K562 (cell line): ENCODE measurements around the gene SUPT5H. TPM values are rescaled to one million over a fixed set of nuclear protein-coding genes. Genes with fewer than 3 reads are reported as not detected.

ENCODE experiments used
- CREBBP ChIP-seq: IDR thresholded peaks from one replicate; pipeline ENCODE4 v1.6.1; 2012; ENCODE audit warnings: low read depth, mild to moderate bottlenecking, control low read depth, inconsistent platforms, low read length
- DLX4 ChIP-seq: fragments of 250-450 bp; sonication (Bioruptor Pico); IDR thresholded peaks from 2 replicates; pipeline ENCODE4 v1.6.1; 2021; ENCODE audit warnings: mild to moderate bottlenecking
- E2F4 ChIP-seq: sonication (generic); formaldehyde crosslinking; IDR thresholded peaks from 2 replicates; pipeline ENCODE4 v1.8.0; 2022; ENCODE audit warnings: mild to moderate bottlenecking, low read depth, missing genetic modification reagents
- EP400 ChIP-seq: fragments of 450-650 bp; IDR thresholded peaks from 2 replicates; pipeline ENCODE4 v1.6.1; 2017; ENCODE audit warnings: antibody characterized with exemption, mild to moderate bottlenecking, moderate library complexity
- HNRNPL ChIP-seq: fragments of 200-400 bp; formaldehyde crosslinking; IDR thresholded peaks from 2 replicates; pipeline ENCODE4 v1.6.1; 2017; ENCODE audit warnings: low read depth, mild to moderate bottlenecking, low read length
- KDM1A ChIP-seq, 2 experiments: fragments of 450-650 bp; IDR thresholded peaks; 2 replicates each; pipeline ENCODE4 v1.6.1; 2016; ENCODE audit warnings: mild to moderate bottlenecking in 2 of 2
- L3MBTL2 ChIP-seq: fragments of 450-650 bp; IDR thresholded peaks from 2 replicates; pipeline ENCODE4 v1.6.1; 2016; ENCODE audit warnings: mild to moderate bottlenecking, moderate library complexity
- MAFG ChIP-seq: fragments of 450-650 bp; conservative IDR thresholded peaks from 2 replicates; pipeline ENCODE4 v1.6.1; 2016; ENCODE audit warnings: missing genetic modification characterization, missing compliant biosample characterization
- PATZ1 ChIP-seq: fragments of 250-450 bp; sonication (Bioruptor Pico); IDR thresholded peaks from 2 replicates; pipeline ENCODE4 v1.5.0; 2020; ENCODE audit warnings: mild to moderate bottlenecking, borderline replicate concordance
- PYGO2 ChIP-seq: fragments of 450-650 bp; IDR thresholded peaks from 2 replicates; pipeline ENCODE4 v1.6.1; 2016; ENCODE audit warnings: mild to moderate bottlenecking, missing genetic modification characterization, moderate library complexity, missing compliant biosample characterization
- SRSF9 ChIP-seq: fragments of 200-400 bp; formaldehyde crosslinking; IDR thresholded peaks from 2 replicates; pipeline ENCODE4 v1.6.1; 2017; ENCODE audit warnings: low read depth, low read length, borderline replicate concordance
- U2AF2 ChIP-seq: fragments of 200-400 bp; formaldehyde crosslinking; optimal IDR thresholded peaks from 2 replicates; pipeline ENCODE3; 2017; ENCODE audit warnings: low read depth, mild to moderate bottlenecking, low read length
- ZBTB8A ChIP-seq: fragments of 450-650 bp; IDR thresholded peaks from 2 replicates; pipeline ENCODE4 v1.6.1; 2018; ENCODE audit warnings: mild to moderate bottlenecking, moderate library complexity; ENCODE audit not compliant: partially characterized antibody
- ZNF311 ChIP-seq: fragments of 250-450 bp; sonication (Bioruptor Pico); IDR thresholded peaks from 2 replicates; pipeline ENCODE4 v1.4.0; 2020; ENCODE audit warnings: mild to moderate bottlenecking, moderate library complexity
- ZNF592 ChIP-seq: fragments of 450-650 bp; IDR thresholded peaks from 2 replicates; pipeline ENCODE4 v1.6.1; 2017; ENCODE audit warnings: antibody characterized with exemption, mild to moderate bottlenecking
- polyA plus RNA-seq, 8 experiments: library from polyadenylated mRNA; depleted of rRNA in 4 of 8; stranded (reverse) in 5 of 8; unstranded in 3 of 8; fragments of >200 nt; fragmentation: Nextera tagmentation in 2 of 8; fragmentation: Illumina TruSeq in 1 of 8; extraction: Ambion mirVana in 2 of 8; extraction: Trizol in 1 of 8; gene quantifications; 2 replicates each; pipeline versions ENCODE4 v1.2.1 to v1.2.3, GENCODE V29; 2011 to 2014; ENCODE audit warnings: inconsistent platforms in 1 of 8, missing spikeins in 1 of 8
- total RNA-seq, 7 experiments: library from RNA; depleted of rRNA in 6 of 7; stranded (reverse); fragments of >200 nt in 6 of 7; fragmentation: Illumina TruSeq in 2 of 7; extraction: Trizol in 2 of 7; gene quantifications; 2 replicates each; pipeline versions ENCODE4 v1.2.1 to v1.2.3, GENCODE V29; 2011 to 2021; ENCODE audit warnings: low replicate concordance in 1 of 7

SUPT5H gene
- total and polyA plus RNA-seq, 9 of the 15 experiments (the other 6 are each of a cell fraction or from before 2014, with no cell fraction given), result 13.3 to 85.9 (median 35.9) TPM

- TF ChIP-seq PATZ1, result no peak
- TF ChIP-seq SRSF9, result no peak
- TF ChIP-seq DLX4, result no peak
- TF ChIP-seq MAFG (tag), result no peak
- no peak for TF ChIP-seq CREBBP
- TF ChIP-seq L3MBTL2, result peak; percentile 96
- no peak for TF ChIP-seq U2AF2
- TF ChIP-seq HNRNPL, result no peak
- TF ChIP-seq ZBTB8A, result no peak
- peak; percentile 97 for TF ChIP-seq ZNF592
- TF ChIP-seq E2F4 (CRISPR knock-in tag), result no peak; the same call in 1 of the 2 replicates
- TF ChIP-seq ZNF311 (CRISPR knock-in tag), result no peak
- TF ChIP-seq EP400, result peak; percentile 72
- TF ChIP-seq PYGO2 (tag), result no peak
- TF ChIP-seq KDM1A (IDR thresholded peaks at IDR 0.05), result peak; percentile 23 to 100; a peak in 3 of 4 replicates
These were observed 42.8 kb upstream of the SUPT5H start (continued) for GRCh38 chr19:39402346-39403300.
